Duodenal mucosa (tissue), 2 donors: ENCODE data around the gene CDK16.
A peak's percentile ranks its signal among the peaks of the same experiment; 100 is the strongest.

Experiments used
- H3K27ac ChIP-seq: one replicate; pipeline ENCODE4 v1.7.0; 2013; ENCODE audit warnings: low read depth, low read length
- H3K27me3 ChIP-seq, 2 donors: one replicate each; pipeline ENCODE4 v1.7.0; 2013; ENCODE audit warnings: low read length in 2 of 2, control low read depth in 1 of 2; ENCODE audit not compliant: insufficient read depth in 2 of 2, control insufficient read depth in 1 of 2
- H3K36me3 ChIP-seq, 2 donors: one replicate each; pipeline ENCODE4 v1.7.0; 2013; ENCODE audit warnings: low read length in 2 of 2, control low read depth in 1 of 2; ENCODE audit not compliant: insufficient read depth in 2 of 2, control insufficient read depth in 1 of 2
- H3K4me1 ChIP-seq, 2 donors: one replicate each; pipeline ENCODE4 v1.7.0; 2013; ENCODE audit warnings: low read length in 2 of 2, control low read depth in 1 of 2; ENCODE audit not compliant: insufficient read depth in 2 of 2, control insufficient read depth in 1 of 2
- H3K4me3 ChIP-seq, 2 donors: one replicate each; pipeline ENCODE4 v1.7.0; 2013; ENCODE audit warnings: low read length in 2 of 2, low read depth in 1 of 2
- H3K9ac ChIP-seq, 2 donors: one replicate each; pipeline ENCODE4 v1.7.0; 2013; ENCODE audit warnings: low read length in 2 of 2, low read depth in 1 of 2
- H3K9me3 ChIP-seq, 2 donors: one replicate each; pipeline ENCODE4 v1.7.0; 2013; ENCODE audit warnings: low read length in 2 of 2, control low read depth in 1 of 2; ENCODE audit not compliant: control insufficient read depth in 1 of 2

CDK16 gene

DNA sequence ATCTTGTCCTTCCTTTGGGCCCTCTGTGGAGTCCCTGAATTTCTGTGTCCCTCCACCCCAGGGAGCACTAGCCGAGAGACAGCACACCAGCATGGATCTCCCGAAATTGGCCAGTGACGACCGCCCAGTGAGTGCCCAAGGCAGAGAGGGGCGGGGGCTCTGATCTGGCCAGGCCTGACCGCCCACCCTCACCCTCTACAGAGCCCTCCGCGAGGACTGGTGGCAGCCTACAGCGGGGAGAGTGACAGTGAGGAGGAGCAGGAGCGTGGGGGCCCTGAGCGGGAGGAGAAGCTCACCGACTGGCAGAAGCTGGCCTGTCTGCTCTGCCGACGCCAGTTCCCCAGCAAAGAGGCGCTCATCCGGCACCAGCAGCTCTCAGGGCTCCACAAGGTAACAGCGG, 33.2 kb upstream of the CDK16 start:
- Histone ChIP-seq H3K9me3 (no peaks in the 10 kb centered on the region), H3K27me3 (no peaks in the 10 kb centered on the region), H3K27ac (no peak overlapping the region), H3K36me3 (peaks cover 12 to 51% of the 10 kb centered on the region in 2 donors), H3K4me3 (no peak overlapping the region), H3K9ac (no peak overlapping the region), H3K4me1 (peaks cover 0 to under 1% of the 10 kb centered on the region in 2 donors)

DNA sequence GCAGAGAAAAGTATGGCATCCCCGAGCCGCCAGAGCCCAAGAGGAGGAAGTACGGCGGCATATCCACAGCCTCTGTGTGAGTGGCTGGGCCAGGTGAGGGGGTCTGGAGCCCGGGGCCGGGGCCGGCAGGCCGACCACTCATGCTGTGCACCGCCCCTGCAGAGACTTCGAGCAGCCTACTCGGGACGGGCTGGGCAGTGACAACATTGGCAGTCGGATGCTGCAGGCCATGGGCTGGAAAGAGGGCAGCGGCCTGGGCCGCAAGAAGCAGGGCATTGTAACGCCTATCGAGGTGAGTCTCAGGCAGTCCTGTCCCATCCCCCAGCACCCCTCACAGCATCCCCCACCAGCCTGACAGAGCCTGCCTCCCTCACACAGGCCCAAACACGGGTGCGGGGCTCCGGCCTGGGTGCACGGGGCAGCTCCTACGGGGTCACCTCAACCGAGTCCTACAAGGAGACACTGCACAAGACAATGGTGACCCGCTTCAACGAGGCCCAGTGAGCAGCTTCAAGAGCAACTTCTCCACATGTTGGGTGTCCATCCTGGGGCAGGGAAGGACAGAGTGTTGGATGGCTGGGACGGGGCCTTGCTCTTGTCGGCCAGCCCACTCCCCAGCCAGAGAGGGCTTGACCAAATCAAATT, 32.3 kb upstream of the CDK16 start:
- H3K4me3 ChIP-seq: no peak overlapping the region
- H3K27me3 ChIP-seq: no peaks in the 10 kb centered on the region
- no peak overlapping the region for H3K9ac ChIP-seq
- H3K36me3 ChIP-seq: peaks cover 12 to 43% of the 10 kb centered on the region in 2 donors
- peaks cover 0 to 3% of the 10 kb centered on the region in 2 donors for H3K4me1 ChIP-seq
- H3K27ac ChIP-seq: no peak overlapping the region
- H3K9me3 ChIP-seq: no peaks in the 10 kb centered on the region

DNA sequence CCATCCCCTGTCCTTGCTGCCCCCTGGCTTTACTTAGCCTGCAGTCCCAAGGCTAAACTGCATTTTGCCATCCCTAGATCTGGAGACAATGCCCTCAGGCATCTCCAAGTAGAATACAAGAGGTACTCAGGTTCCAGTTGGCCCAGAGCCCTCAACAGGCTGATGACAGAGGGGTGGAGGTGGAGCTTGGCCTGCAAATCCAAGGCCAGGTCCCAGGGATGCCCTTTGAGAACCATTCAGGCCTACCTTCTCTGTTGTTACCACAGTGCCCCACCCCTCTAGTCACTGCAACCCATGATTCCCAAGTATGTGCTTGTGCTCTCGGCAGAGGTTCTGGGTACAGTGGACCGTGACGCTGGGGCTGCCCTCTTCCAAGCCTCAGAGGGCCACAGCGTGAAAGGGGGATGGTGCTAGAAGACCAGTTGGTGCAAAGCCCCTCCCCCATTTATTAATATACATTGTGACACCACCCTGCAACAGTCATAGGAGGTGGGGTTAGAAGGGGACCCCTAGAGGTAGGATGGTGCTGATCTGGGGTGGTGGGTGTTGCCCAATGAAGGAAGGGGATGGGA, 31.3 kb upstream of the CDK16 start:
- Histone ChIP-seq H3K27ac (no peak overlapping the region), H3K9me3 (no peaks in the 10 kb centered on the region), H3K27me3 (no peaks in the 10 kb centered on the region)

DNA sequence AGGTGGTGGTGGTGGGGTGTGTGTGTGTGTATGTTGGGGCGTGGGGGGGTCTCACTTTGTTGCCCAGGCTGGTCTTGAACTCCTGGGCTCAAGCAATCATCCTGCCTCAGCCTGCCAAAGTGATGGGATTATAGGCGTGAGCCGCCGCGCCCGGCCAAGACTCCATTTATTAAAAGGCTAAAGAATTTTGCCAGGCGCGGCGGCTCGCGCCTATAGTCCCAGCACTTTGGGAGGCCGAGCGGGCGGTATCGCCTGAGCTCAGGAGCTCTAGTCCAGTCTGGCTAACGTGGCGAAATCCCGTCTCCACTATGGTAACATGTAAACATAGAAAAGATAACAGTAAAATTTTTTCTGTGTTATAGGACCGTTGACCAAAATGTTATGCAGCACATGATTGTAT, 28.6 kb upstream of the CDK16 start:
- H3K27ac ChIP-seq: no peak overlapping the region
- H3K4me1 ChIP-seq: peaks cover 9 to 14% of the 10 kb centered on the region in 2 donors
- peaks cover 8 to 20% of the 10 kb centered on the region in 2 donors for H3K36me3 ChIP-seq
- H3K27me3 ChIP-seq: no peaks in the 10 kb centered on the region
- no peak overlapping the region for H3K9ac ChIP-seq
- H3K4me3 ChIP-seq: no peak overlapping the region
- H3K9me3 ChIP-seq: no peaks in the 10 kb centered on the region

More for the DNA sequence above, 31.3 kb upstream of the CDK16 start:
- H3K9ac ChIP-seq: no peak overlapping the region
- H3K36me3 ChIP-seq: peaks cover 9 to 34% of the 10 kb centered on the region in 2 donors
- peaks cover 0 to 8% of the 10 kb centered on the region in 2 donors for H3K4me1 ChIP-seq
- no peak overlapping the region for H3K4me3 ChIP-seq

DNA sequence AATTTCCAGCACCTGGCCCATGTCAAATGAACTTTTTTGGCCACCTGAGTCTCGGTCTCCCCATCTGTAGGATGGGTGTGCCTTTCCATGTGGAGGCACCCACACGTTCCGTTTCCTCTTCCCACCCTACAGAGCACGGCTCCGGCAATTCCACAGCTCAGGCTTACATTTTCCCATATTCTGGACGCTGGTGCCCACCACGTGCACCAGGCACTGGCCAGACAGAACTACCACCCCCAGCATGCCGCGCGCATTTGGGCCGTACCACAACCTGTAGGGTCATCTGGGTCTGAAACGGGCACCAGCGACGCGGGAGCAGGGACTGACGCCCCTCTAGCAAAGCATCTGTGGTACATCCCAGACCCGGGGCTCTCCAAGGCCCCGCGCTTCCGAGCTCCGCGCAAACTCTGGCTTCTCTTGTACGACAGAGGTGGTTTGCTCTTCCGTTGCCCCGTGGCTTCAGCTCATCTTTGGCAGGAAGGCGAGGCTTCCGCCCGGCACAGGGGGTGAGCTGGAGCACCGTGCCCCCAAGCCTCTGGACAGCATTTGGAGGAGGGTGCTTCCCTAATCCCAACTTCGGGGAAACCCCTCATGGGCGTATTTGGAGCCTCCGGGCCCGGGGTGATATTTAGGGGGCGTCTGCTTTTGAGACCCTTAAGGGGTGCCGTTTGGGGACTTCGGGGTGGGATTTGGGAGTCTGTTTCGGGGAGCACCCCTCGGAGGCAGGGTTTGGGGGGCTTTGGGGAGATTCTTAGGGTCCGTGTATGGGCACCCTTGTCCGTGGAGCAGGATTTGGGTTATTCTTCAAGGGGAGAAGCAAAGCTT, 27.8 kb upstream of the CDK16 start:
- peaks cover 13 to 19% of the 10 kb centered on the region in 2 donors for H3K4me1 ChIP-seq
- H3K9me3 ChIP-seq: no peaks in the 10 kb centered on the region
- no peaks in the 10 kb centered on the region for H3K27me3 ChIP-seq
- H3K36me3 ChIP-seq: peaks cover 7 to 13% of the 10 kb centered on the region in 2 donors
- peak overlapping the region; percentile 71 to 73 for H3K4me3 ChIP-seq
- no peak overlapping the region for H3K27ac ChIP-seq
- H3K9ac ChIP-seq: peak overlapping the region; percentile 55 to 59

DNA sequence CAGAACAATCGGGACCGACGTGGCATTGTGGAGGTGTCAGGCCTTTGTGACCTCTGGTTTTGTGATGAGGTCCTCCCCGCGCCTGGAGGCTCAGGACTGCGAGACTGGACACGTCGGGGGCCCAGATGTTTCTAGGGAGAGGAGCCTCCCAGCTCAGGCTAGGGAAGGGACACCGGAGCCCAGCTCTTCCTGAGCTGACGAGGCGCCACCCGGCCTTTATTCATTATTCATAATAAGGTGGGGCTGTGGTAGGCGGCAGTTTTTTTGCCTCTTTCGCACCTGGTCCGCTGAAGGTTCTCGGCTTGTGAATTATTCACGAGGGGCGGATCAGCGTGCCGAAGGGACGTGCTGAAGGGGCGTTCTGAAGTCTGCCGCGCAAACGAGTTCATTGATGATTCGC, 27.1 kb upstream of the CDK16 start:
- Histone ChIP-seq H3K4me3 (peak overlapping the region; percentile 71 to 73), H3K27me3 (no peaks in the 10 kb centered on the region), H3K9me3 (no peaks in the 10 kb centered on the region), H3K36me3 (peaks cover 3 to 8% of the 10 kb centered on the region in 2 donors), H3K27ac (no peak overlapping the region), H3K9ac (peak overlapping the region; percentile 55 to 59), H3K4me1 (peaks cover 20 to 26% of the 10 kb centered on the region in 2 donors)

DNA sequence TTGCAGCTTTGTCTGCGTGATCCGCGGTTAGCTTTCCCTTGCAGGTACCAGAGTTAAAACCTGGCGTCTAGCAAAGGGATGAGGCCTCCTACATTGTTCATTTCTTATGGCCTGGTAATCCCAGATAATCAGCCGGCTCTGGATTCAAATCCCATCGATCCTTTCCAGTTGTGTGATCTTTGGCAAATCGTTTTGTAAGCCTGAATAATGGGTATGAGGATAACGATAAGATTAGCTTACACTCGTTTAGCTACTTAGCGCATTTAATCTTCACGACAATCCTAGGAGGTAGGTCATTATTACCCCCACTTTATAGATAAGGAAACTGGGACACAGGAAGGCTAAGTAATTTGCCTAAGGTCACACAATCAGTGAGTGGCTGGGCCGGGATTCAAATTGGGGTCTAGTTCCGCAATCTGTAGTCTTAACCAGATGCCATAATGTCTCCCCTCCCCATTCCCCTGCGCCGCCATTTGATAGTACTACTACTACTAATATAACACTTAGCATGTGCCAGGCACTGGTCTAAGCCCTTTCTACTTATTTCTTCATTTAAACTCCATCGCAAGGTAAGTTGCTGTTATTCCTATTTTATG, 26.6 kb upstream of the CDK16 start:
- Histone ChIP-seq H3K9ac (peak overlapping the region; percentile 43 to 59), H3K27ac (no peak overlapping the region), H3K4me1 (peaks cover 26 to 32% of the 10 kb centered on the region in 2 donors), H3K4me3 (peak overlapping the region; percentile 71 to 73), H3K36me3 (peaks cover 0 to 2% of the 10 kb centered on the region in 2 donors), H3K27me3 (no peaks in the 10 kb centered on the region), H3K9me3 (no peaks in the 10 kb centered on the region)

DNA sequence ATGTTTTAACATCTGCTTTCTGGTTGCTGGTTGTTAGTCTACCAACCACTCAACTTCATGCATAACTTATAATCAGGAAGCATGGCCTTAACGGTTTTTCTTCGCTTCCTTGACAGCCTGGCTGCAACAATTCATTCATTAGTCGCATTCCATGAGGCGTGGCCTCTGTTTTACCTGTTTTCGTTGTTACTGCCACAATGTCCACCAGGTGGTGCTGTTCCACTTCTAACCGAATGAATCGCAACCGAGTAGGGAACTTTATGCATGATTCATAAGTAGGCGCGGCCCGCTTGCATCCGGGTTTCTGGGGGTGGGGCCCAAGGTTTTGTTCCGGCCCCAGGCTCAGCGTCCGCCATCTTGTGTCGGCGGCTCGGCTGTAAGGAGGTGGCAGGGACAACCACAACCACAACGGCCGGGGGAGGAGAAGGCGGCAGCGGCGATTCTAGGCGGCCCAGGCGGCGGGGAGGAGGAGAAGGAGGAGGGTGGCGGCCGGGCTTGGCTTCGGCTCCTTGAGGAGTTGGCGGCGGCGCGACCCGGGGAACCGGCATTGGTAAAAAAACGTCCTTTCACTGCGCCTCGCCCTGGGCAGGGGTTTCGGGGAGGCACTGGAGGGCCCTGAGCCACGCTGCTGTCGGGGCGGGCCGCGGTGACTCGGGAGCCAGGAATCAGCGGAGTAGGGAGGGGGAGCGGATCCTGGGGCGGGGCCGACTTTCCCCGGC, 24.8 kb upstream of the CDK16 start, which contains the start of gene UBA1:
Gene UBA1 (plus strand): TSS at position 355 of the 719 bp plus-strand sequence. CDS start 4,974 bp downstream, outside the sequence.
- Histone ChIP-seq H3K9ac (peak within 1 kb of the TSS; percentile 84 to 85), H3K36me3 (peaks cover 5 to 6% of the 10 kb centered on the region in 2 donors), H3K4me1 (peaks cover 34 to 48% of the 10 kb centered on the region in 2 donors), H3K27me3 (no peaks in the 10 kb centered on the region), H3K4me3 (peak within 1 kb of the TSS; percentile 78 to 90), H3K27ac (peak within 1 kb of the TSS; percentile 92), H3K9me3 (no peaks in the 10 kb centered on the region)

DNA sequence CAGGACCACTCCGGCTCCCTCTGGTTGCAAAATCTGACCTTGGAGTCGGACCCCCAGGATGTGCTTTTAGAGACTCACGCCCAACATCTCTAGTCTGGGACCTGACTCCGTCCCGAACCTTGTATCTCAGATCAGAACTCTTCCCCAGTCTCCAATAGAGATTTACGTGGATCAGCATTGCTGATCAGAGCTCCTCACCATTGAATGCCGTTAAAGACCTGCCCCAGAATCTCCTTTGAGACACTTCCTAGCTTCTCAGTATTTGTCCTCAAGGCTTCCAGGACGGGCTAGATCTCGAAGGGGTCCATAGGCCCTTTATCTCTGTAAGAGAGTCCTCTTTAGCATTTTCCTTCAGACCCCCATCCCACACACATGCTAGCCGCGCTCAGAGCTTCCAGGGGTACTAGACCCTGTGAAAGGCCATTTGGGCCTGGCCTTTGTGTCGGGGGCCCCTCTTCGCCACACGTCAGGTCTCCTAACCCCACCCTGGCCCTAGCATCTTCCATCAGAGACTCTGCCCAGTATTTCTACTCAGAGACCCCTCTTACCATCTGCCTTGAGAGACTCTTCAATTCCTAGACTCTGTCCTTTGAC, 24.2 kb upstream of the CDK16 start:
- peak overlapping the region; percentile 84 to 85 for H3K9ac ChIP-seq
- H3K9me3 ChIP-seq: no peaks in the 10 kb centered on the region
- H3K36me3 ChIP-seq: peaks cover 11 to 12% of the 10 kb centered on the region in 2 donors
- H3K27me3 ChIP-seq: no peaks in the 10 kb centered on the region
- H3K4me1 ChIP-seq: peaks cover 34 to 48% of the 10 kb centered on the region in 2 donors
- H3K4me3 ChIP-seq: peak overlapping the region; percentile 78 to 90
- H3K27ac ChIP-seq: peak overlapping the region; percentile 92
